Loucy (cell line): ENCODE results near the gene ZNF507.
A peak's percentile ranks its signal among the peaks of the same experiment; 100 is the strongest.

Experiments used
- H2AFZ ChIP-seq: fragments of 200-600 bp; sonication (generic); 2 replicates; pipeline ENCODE4 v1.6.0; 2016; ENCODE audit warnings: antibody characterized with exemption, mild to moderate bottlenecking, low read length, moderate library complexity
- H3F3A ChIP-seq: fragments of 200-600 bp; 2 replicates; pipeline ENCODE4 v1.6.0; 2016; ENCODE audit warnings: antibody characterized with exemption, low read depth, mild to moderate bottlenecking
- H3K27me3 ChIP-seq: fragments of 200-600 bp; sonication (generic); 2 replicates; pipeline ENCODE4 v1.6.1; 2014; ENCODE audit warnings: low read length, mild to moderate bottlenecking; ENCODE audit not compliant: insufficient read depth, poor library complexity, severe bottlenecking
- H3K36me3 ChIP-seq: fragments of 200-600 bp; sonication (generic); 2 replicates; pipeline ENCODE4 v1.6.1; 2016; ENCODE audit warnings: low read length; ENCODE audit not compliant: insufficient read depth
- H3K4me1 ChIP-seq: fragments of 200-600 bp; sonication (generic); 2 replicates; pipeline ENCODE4 v1.5.1; 2014; ENCODE audit warnings: low read length, mild to moderate bottlenecking; ENCODE audit not compliant: insufficient read depth, poor library complexity, severe bottlenecking
- H3K4me2 ChIP-seq: fragments of 200-600 bp; sonication (generic); 2 replicates; pipeline ENCODE4 v1.6.0; 2014; ENCODE audit warnings: antibody characterized with exemption, low read length, low read depth, mild to moderate bottlenecking; ENCODE audit not compliant: poor library complexity, severe bottlenecking
- H3K4me3 ChIP-seq: fragments of 200-600 bp; sonication (generic); 2 replicates; pipeline ENCODE4 v1.5.1; 2014; ENCODE audit warnings: low read length, mild to moderate bottlenecking, mixed read lengths; ENCODE audit not compliant: poor library complexity, severe bottlenecking
- H3K79me2 ChIP-seq: fragments of 200-600 bp; sonication (generic); 2 replicates; pipeline ENCODE4 v1.6.1; 2014; ENCODE audit warnings: low read length; ENCODE audit not compliant: insufficient read depth
- H3K9ac ChIP-seq: fragments of 200-600 bp; sonication (generic); 2 replicates; pipeline ENCODE4 v1.6.0; 2014; ENCODE audit warnings: mild to moderate bottlenecking, low read depth, low read length, moderate library complexity; ENCODE audit not compliant: poor library complexity, severe bottlenecking
- H3K9me2 ChIP-seq: fragments of 200-600 bp; sonication (generic); replicated peaks from 2 replicates; pipeline ENCODE4 v1.6.1; 2016; ENCODE audit warnings: low read depth, low read length, mixed read lengths
- H3K9me3 ChIP-seq: fragments of 200-600 bp; sonication (generic); 2 replicates; pipeline ENCODE4 v1.6.1; 2014; ENCODE audit warnings: mild to moderate bottlenecking, antibody characterized with exemption, low read length, low read depth; ENCODE audit not compliant: insufficient read depth
- H4K20me1 ChIP-seq: fragments of 200-600 bp; sonication (generic); 2 replicates; pipeline ENCODE4 v1.6.0; 2014; ENCODE audit warnings: antibody characterized with exemption, low read length, mild to moderate bottlenecking; ENCODE audit not compliant: insufficient read depth, poor library complexity, severe bottlenecking
- EZH2phosphoT487 ChIP-seq: fragments of 200-600 bp; IDR thresholded peaks from 2 replicates; pipeline ENCODE4 v1.6.1; 2018; ENCODE audit warnings: antibody characterized with exemption, mild to moderate bottlenecking, moderate library complexity, borderline replicate concordance
- TF ChIP-seq, protein P1 (sequence below): fragments of 200-600 bp; sonication (generic); conservative IDR thresholded peaks from 2 replicates; pipeline ENCODE4 v1.5.1; 2014; ENCODE audit warnings: mild to moderate bottlenecking, antibody characterized with exemption, low read length

Gene ZNF507

DNA sequence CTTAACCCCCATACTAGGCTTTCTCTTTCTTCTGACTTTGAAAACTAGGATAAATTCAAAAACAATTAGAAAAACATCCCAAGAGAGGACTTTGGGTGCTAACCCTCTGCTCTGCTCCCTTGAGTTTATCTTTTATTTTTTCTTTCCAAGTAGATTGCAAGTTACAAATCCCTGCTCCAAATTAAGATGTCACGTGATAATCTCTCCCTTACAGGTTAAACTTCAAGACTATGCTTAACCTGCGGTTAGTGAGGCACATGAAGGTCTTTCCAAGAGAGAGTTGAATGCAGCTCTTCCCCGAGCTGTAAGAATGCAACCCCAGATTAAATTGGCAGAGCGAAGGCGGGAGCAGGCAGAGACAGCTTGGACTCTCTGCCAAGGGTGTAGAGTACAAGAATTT lies 12.2 kb upstream of the ZNF507 start:
- TF ChIP-seq EZH2phosphoT487 = no peak
- TF ChIP-seq, protein P1, sequence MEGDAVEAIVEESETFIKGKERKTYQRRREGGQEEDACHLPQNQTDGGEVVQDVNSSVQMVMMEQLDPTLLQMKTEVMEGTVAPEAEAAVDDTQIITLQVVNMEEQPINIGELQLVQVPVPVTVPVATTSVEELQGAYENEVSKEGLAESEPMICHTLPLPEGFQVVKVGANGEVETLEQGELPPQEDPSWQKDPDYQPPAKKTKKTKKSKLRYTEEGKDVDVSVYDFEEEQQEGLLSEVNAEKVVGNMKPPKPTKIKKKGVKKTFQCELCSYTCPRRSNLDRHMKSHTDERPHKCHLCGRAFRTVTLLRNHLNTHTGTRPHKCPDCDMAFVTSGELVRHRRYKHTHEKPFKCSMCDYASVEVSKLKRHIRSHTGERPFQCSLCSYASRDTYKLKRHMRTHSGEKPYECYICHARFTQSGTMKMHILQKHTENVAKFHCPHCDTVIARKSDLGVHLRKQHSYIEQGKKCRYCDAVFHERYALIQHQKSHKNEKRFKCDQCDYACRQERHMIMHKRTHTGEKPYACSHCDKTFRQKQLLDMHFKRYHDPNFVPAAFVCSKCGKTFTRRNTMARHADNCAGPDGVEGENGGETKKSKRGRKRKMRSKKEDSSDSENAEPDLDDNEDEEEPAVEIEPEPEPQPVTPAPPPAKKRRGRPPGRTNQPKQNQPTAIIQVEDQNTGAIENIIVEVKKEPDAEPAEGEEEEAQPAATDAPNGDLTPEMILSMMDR = no peak
- H3K9me2 ChIP-seq = no peaks in the 10 kb centered on the region
- H3K4me1 ChIP-seq = no peaks in the 10 kb centered on the region
- H3F3A ChIP-seq = no peaks in the 10 kb centered on the region
- no peak overlapping the region for H3K4me3 ChIP-seq
- no peaks in the 10 kb centered on the region for H3K9me3 ChIP-seq
- H4K20me1 ChIP-seq = no peaks in the 10 kb centered on the region
- H2AFZ ChIP-seq = no peak overlapping the region
- H3K4me2 ChIP-seq = no peak overlapping the region
- H3K9ac ChIP-seq = no peak overlapping the region
- H3K27me3 ChIP-seq = no peaks in the 10 kb centered on the region
- no peaks in the 10 kb centered on the region for H3K79me2 ChIP-seq
- no peaks in the 10 kb centered on the region for H3K36me3 ChIP-seq

DNA sequence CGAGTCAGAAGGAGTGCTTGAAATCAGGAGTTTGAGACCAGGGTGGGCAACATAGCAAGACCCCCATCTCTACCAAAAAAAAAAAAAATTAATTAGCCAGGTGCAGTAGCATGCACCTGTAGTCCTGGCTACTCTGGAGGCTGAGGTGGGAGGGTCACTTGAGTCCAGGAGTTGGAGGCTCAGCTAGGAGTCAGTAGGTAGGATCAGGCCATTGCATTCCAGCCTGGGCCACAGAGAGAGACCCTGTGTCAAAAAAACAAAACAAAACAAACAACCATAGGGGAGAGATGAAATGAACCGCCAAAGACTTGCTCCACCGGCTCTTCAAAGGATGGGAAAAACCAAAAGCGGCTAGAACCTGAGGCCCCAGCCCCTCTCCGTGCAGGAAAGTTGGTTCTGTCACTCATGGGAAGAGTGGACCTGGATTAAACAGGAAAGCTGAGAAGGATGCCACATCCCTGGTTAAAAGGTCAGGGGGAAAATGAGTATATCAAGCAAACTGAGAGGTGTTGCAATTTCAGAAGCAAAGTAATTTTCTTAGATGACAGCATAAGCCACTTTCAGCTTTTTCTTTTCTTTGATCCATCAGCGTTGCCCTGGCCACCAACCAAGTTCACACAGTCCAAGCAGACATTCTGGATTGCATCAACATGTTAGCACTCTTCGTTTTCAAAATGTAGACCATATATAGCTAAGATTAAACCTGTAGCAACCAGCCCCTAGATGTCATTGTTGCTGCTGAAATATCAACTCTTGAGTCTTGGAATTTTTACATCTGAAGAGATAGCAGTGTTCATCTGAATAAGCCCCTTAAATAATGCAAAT lies 8.9 kb upstream of the ZNF507 start:
- TF ChIP-seq, protein P1 = peak; percentile 35
- TF ChIP-seq EZH2phosphoT487 = no peak
- no peak overlapping the region for H3K4me3 ChIP-seq

DNA sequence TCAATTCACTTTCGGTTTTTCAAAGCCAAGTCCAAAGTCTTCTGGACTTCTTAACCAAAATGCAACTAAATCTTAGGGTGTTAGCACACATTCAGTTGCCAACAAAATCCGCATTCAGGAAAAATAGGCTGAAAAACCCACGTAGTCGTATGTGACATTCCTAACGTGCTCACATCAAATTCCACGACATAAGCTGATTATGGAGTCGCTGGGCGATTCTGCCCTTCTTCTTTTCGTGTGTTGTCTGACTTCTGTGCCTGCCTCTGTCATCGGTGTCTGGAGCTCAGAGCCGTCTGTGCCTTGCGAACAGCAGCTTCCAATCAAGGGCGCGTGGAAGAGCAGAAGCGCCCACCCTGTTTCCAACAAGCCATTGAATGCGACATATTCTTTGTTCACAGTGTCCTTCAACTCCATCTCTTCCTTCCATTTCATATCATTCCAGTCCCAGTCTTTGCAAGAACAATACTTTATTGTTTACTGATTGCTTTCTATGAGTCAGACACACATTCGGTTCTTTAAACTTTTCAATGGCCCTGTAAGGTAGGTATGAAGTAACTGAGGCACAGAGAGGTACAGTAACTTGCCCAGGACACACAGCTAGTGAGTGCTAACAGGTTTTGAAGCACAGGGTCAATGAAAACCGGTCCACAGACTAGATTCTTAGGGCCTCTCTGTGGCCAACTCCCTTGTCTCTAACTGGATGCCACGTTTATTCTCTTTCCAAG lies 8.2 kb upstream of the ZNF507 start:
- no peaks in the 10 kb centered on the region for H3F3A ChIP-seq

More for the DNA sequence above, 8.9 kb upstream of the ZNF507 start:
- H3K9me2 ChIP-seq = no peaks in the 10 kb centered on the region
- no peak overlapping the region for H3K4me2 ChIP-seq
- no peaks in the 10 kb centered on the region for H3F3A ChIP-seq
- no peak overlapping the region for H2AFZ ChIP-seq
- H3K36me3 ChIP-seq = no peaks in the 10 kb centered on the region
- H3K9me3 ChIP-seq = no peaks in the 10 kb centered on the region
- H3K4me1 ChIP-seq = no peaks in the 10 kb centered on the region
- no peak overlapping the region for H3K9ac ChIP-seq
- no peaks in the 10 kb centered on the region for H4K20me1 ChIP-seq
- H3K27me3 ChIP-seq = no peaks in the 10 kb centered on the region
- no peaks in the 10 kb centered on the region for H3K79me2 ChIP-seq

More for the DNA sequence above, 8.2 kb upstream of the ZNF507 start:
- no peaks in the 10 kb centered on the region for H3K4me1 ChIP-seq
- no peaks in the 10 kb centered on the region for H4K20me1 ChIP-seq
- no peaks in the 10 kb centered on the region for H3K9me3 ChIP-seq
- H3K4me3 ChIP-seq = no peak overlapping the region
- no peak overlapping the region for H3K9ac ChIP-seq
- no peaks in the 10 kb centered on the region for H3K9me2 ChIP-seq
- H3K4me2 ChIP-seq = no peak overlapping the region
- no peaks in the 10 kb centered on the region for H3K27me3 ChIP-seq
- no peaks in the 10 kb centered on the region for H3K36me3 ChIP-seq
- H3K79me2 ChIP-seq = no peaks in the 10 kb centered on the region
- H2AFZ ChIP-seq = no peak overlapping the region
- TF ChIP-seq, protein P1 = no peak
- no peak for TF ChIP-seq EZH2phosphoT487
